A549 treated with CpdA at 1 μM for 4 hours (cell line): Measurements from ENCODE around the gene DIO1. TPM values are rescaled to one million over a fixed set of nuclear protein-coding genes. Genes with fewer than 3 reads are reported as not detected.

ENCODE experiments used
- total RNA-seq: library from RNA; stranded (reverse); fragments of 200-300 nt; extraction: Qiagen RNA extraction; gene quantifications from 5 replicates; pipeline ENCODE4 v1.2.3, GENCODE V29; 2022; ENCODE audit warnings: low read depth

The DIO1 gene
- not detected in 5 replicates for total RNA-seq

DNA sequence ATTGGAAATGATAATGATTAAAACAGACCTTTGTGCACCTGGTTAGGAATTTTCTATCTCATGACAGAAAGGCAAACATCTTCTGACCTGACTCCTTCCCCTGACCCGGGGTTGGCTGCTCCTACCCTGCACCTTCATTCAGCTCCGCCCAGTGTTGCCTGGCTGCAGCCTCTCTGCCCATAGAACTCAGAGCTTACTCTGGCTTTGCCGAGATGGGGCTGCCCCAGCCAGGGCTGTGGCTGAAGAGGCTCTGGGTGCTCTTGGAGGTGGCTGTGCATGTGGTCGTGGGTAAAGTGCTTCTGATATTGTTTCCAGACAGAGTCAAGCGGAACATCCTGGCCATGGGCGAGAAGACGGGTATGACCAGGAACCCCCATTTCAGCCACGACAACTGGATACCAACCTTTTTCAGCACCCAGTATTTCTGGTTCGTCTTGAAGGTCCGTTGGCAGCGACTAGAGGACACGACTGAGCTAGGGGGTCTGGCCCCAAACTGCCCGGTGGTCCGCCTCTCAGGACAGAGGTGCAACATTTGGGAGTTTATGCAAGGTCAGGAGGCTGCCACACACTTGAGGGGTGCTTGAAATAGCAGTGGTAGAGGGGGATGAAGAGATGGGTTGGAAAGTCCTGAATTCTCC is at the start of gene DIO1:
DIO1 (plus strand) TSS at position 189 of the 638 bp plus-strand sequence; CDS start at position 213, 24 bp downstream.

DNA sequence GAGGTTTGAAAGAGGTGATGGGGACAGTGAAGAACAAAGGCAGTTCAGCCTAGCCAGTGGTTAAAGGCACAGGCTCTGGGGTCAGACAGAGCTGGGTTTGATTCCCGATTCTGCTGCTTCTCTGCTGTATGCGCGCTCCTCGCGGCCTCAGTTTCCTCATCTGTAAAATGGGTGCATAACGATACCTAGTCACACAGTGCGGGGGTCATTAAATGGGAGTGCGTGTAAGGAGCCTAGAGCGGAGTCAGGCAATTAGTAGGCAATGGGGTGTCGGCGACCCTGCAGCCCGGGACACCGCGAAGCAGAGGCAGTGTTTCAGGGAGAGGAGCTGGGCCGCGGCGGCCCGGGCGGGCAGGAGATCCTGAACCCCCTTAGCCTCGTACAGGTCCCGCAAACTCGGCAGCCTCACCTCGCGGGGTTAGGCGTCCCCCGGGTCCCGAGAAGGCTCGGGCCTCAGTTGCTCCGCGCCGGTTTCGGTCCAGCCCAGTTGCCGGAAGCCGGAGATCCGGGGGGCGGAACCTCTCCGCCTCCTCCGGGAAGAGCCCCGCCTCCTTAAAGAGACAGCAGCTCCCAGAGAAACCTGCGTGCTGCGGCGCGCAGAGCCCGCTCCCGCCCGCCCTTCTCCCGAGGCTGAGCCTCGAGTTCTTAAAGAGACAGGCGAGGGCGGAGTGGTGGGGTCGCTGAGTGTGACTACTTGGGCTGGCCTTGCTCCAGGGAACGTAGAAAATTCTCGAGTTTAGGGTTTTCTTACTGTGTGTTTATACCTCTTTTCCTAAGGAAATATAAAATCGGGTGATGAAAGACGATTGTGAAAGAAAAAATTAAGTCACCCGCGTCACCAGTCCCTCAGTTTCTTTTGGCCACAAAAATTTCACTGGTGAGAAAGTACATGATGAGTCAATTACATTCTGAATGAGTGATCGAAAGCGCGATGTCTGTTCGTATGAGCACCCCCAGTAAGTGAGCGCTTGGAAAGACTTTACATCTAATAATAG is 4.4 kb upstream of the DIO1 start, which contains the start of gene YIPF1:
YIPF1 (minus strand) TSS at position 494 of the 995 bp plus-strand sequence. CDS start 860 bp downstream, outside the sequence.

DNA sequence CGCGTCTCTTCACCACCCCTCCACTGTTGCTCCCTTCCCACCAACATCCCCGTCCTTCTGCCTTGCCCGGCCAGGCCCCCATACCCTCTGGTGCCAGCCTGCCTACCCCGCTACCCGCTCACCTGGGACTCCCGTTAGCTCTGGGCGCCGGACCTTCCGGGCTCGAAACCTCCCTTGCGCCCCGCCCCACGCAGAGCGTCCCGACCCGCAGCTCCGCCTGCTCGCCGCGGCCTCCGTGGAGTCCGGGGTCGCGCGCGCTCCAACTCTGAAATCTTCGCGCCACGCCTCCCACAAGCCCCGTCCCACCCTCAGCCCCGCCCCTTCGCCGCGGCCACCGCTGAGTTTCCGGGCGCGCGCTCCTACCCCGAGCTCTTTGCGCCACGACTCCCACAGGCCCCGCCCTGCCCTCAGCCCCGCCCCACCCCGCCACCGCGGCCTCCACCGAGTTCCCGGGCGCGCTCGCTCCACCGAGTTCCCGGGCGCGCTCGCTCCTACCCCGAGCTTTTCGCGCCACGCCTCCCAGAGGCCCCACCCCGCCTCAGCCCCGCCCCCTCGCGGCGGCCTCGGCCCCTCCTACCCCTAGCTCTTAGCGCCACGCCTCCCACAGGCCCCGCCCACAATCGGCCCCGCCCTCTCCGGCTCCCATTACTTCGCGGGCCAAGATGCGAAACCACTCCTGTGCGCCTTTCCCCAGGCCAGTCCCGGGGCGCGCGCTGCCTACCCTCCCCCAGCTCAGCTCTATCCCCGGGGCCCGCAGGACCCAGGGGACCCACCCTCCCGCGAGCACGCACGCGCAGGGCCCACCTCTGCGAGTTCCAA is 51.7 kb downstream of the DIO1 start, which contains the start of gene IFT25:
IFT25 (minus strand) TSS at position 267 of the 819 bp plus-strand sequence. CDS start 5,617 bp downstream, outside the sequence.

DNA sequence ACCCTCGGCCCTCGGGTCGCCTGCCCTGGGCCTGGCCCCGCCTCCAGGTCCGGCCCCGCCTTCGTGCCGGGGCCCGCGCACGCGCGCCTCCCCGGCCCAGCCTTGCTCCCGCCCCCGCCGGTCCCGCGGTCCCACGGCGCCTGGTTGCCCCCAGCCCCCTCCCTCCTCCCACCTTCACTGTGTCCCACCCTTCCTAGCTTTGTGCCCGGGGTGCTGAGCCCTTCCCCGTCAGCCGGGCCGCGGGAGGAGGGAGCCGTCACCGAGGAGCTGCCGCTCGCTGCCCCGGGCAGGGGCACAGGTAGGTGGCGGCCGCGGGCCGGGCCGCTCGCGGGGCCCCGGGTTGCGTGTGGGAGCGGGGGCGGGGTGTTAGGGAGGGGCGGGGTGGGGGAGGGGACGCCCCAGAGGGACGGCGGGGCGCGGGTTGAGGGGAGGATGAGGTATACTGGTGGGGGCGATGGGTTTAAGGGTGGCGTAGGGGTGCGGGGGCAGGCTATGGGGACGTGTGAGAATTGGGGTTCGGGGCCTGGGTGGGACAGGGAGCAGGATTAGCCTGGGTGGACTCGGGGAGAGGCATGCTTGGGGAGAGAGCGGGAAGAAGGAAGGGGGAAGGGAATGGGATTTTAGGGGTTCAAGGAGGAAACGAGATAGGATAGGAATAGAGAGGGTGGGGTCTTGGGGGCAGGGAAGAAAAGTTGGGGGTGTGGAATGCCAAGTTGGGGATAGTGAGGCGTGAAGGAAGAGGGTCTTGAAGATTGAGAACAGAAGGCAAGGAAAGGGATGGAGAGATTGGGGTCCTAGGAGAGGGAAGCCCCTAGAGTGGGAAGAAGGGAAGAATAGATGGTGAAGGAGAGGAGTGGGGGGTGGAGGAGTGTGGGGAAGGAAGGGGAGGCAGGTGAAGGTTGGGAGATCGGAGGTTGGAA is 52.5 kb downstream of the DIO1 start, which contains the start of gene LRRC42:
LRRC42 (plus strand) TSS at position 99 of the 920 bp plus-strand sequence. CDS start 5,650 bp downstream, outside the sequence.

Other genes with a start within 250 kb of the DIO1 start
- 0.02 to 0.05 TPM in 2 of 5 replicates, not detected in the others for gene GLIS1, start 155.0 kb upstream of the DIO1 start, total RNA-seq
- 22.9 to 26.2 TPM (median 24.8 TPM) in 5 replicates for gene NDC1, start 55.9 kb upstream of the DIO1 start, total RNA-seq
- gene YIPF1, start 4.4 kb upstream of the DIO1 start, total RNA-seq: 13.0 to 15.0 TPM (median 14.5 TPM) in 5 replicates
- 26.4 to 39.4 TPM (median 28.0 TPM) in 5 replicates for gene IFT25, start 51.5 kb downstream of the DIO1 start, total RNA-seq
- gene LRRC42, start 52.2 kb downstream of the DIO1 start, total RNA-seq: 24.6 to 28.1 TPM (median 27.2 TPM) in 5 replicates
- not detected in 5 replicates for gene LDLRAD1, start 124.0 kb downstream of the DIO1 start, total RNA-seq
- 114 to 141 TPM (median 120 TPM) in 5 replicates for gene TMEM59, start 159.0 kb downstream of the DIO1 start, total RNA-seq
- 2.6 to 3.2 TPM (median 2.9 TPM) in 5 replicates for gene TCEANC2, start 159.4 kb downstream of the DIO1 start, total RNA-seq